Endothelial cell (in vitro differentiated cells): Measurements from ENCODE around the gene CEP128. TPM values are rescaled to one million over a fixed set of nuclear protein-coding genes. Genes with fewer than 3 reads are reported as not detected.
A peak's percentile ranks its signal among the peaks of the same experiment; 100 is the strongest.

Source experiments
- DNase-seq: peaks from one replicate; pipeline ENCODE4 v3.0.0; 2021; ENCODE audit warnings: low spot score
- H3K27ac Mint-ChIP-seq: one replicate; pipeline ENCODE4 v1.8.0; 2021; ENCODE audit warnings: mixed read lengths, inconsistent platforms; ENCODE audit not compliant: unreplicated experiment
- H3K27me3 Mint-ChIP-seq: one replicate; pipeline ENCODE4 v1.8.0; 2021; ENCODE audit warnings: mild to moderate bottlenecking, moderate library complexity, mixed read lengths, inconsistent platforms; ENCODE audit not compliant: unreplicated experiment
- H3K36me3 Mint-ChIP-seq: one replicate; pipeline ENCODE4 v1.8.0; 2021; ENCODE audit warnings: mild to moderate bottlenecking, low read depth, mixed read lengths, inconsistent platforms; ENCODE audit not compliant: unreplicated experiment
- H3K4me1 Mint-ChIP-seq: one replicate; pipeline ENCODE4 v1.8.0; 2021; ENCODE audit warnings: mild to moderate bottlenecking, mixed read lengths, inconsistent platforms; ENCODE audit not compliant: unreplicated experiment
- H3K4me3 Mint-ChIP-seq: one replicate; pipeline ENCODE4 v1.8.0; 2021; ENCODE audit warnings: mild to moderate bottlenecking, mixed read lengths, inconsistent platforms; ENCODE audit not compliant: unreplicated experiment
- H3K9me3 Mint-ChIP-seq: one replicate; pipeline ENCODE4 v1.8.0; 2021; ENCODE audit warnings: mixed read lengths, inconsistent platforms; ENCODE audit not compliant: unreplicated experiment
- total RNA-seq: library from RNA; stranded (reverse); fragmentation: NEBNext Ultra II Directional; extraction: Animal tissue kit (Norgen Biotek cat#: 25700); gene quantifications from one replicate; pipeline ENCODE4 v1.2.1, GENCODE V29; 2021; ENCODE audit not compliant: unreplicated experiment
- TF ChIP-seq, protein P1 (sequence below): fragments of 200-600 bp; sonication (generic); IDR thresholded peaks from one replicate; pipeline ENCODE4 v1.5.0; 2021; ENCODE audit warnings: antibody characterized with exemption; ENCODE audit not compliant: unreplicated experiment

CEP128 gene
- total RNA-seq, 1 donor from 2014 or later, result 10.4 TPM

- no peaks in the 10 kb centered on the region for H3K36me3 Mint-ChIP-seq
- TF ChIP-seq, protein P1, sequence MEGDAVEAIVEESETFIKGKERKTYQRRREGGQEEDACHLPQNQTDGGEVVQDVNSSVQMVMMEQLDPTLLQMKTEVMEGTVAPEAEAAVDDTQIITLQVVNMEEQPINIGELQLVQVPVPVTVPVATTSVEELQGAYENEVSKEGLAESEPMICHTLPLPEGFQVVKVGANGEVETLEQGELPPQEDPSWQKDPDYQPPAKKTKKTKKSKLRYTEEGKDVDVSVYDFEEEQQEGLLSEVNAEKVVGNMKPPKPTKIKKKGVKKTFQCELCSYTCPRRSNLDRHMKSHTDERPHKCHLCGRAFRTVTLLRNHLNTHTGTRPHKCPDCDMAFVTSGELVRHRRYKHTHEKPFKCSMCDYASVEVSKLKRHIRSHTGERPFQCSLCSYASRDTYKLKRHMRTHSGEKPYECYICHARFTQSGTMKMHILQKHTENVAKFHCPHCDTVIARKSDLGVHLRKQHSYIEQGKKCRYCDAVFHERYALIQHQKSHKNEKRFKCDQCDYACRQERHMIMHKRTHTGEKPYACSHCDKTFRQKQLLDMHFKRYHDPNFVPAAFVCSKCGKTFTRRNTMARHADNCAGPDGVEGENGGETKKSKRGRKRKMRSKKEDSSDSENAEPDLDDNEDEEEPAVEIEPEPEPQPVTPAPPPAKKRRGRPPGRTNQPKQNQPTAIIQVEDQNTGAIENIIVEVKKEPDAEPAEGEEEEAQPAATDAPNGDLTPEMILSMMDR, result no peak
- no peak overlapping the region for H3K4me3 Mint-ChIP-seq
- no peaks in the 10 kb centered on the region for H3K9me3 Mint-ChIP-seq
- no peak for DNase-seq
- H3K27me3 Mint-ChIP-seq, result no peaks in the 10 kb centered on the region
- H3K4me1 Mint-ChIP-seq, result peaks cover 6% of the 10 kb centered on the region
- H3K27ac Mint-ChIP-seq, result no peak overlapping the region
Observed at GRCh38 chr14:80698974-80699373, 242.6 kb downstream of the CEP128 start.

DNA sequence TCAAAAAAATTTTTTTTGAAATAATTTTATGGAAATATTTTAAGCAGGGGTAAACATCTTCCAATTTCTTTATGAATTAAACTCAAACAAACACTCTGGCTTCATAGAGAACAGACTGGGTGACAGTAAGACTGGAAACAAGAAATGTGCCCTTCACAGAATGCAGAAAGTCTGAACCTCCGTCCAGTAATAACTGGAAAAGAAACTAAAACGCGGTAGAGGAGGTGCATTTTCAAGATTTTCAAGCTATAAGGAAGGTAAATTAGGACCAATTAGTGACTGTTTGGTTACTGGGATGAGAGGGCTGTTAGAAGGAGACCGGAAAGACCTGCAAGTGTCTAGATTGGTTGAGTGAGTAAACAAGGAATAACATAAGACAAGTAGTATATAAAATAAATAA is 245.7 kb downstream of the CEP128 start:
- Mint-ChIP-seq H3K27ac (no peak overlapping the region), H3K4me1 (peaks cover 2% of the 10 kb centered on the region), H3K27me3 (no peaks in the 10 kb centered on the region), H3K4me3 (no peak overlapping the region), H3K36me3 (no peaks in the 10 kb centered on the region), H3K9me3 (no peaks in the 10 kb centered on the region)
- no peak for DNase-seq
- TF ChIP-seq, protein P1, result no peak

DNA sequence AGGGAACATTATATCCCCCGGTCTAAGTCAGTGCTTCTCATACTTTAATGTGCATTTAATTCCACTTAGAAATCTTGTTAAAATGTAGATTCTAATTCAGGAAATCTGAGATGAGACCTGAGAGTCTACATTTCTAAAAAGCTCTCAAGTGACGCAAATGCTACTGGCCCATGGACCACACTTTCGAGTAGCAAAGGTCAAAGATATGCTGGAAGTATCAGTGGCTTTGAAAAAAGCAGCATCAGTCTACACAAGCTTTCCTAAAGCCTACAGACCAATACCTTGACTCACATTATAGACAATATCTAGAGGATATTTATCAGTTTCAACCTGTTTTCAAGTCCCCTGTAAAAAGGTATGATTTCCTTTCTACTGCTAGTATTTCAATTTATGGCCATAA is 248.6 kb downstream of the CEP128 start:
- TF ChIP-seq, protein P1, result no peak
- no peak overlapping the region for H3K4me3 Mint-ChIP-seq
- H3K27me3 Mint-ChIP-seq, result no peaks in the 10 kb centered on the region
- no peak for DNase-seq
- no peaks in the 10 kb centered on the region for H3K9me3 Mint-ChIP-seq
- H3K36me3 Mint-ChIP-seq, result no peaks in the 10 kb centered on the region
- H3K4me1 Mint-ChIP-seq, result no peaks in the 10 kb centered on the region
- H3K27ac Mint-ChIP-seq, result no peak overlapping the region

GRCh38 chr14:80681651-80682050 is 259.9 kb downstream of the CEP128 start:
- Mint-ChIP-seq H3K27me3 (no peaks in the 10 kb centered on the region), H3K36me3 (peaks cover 17% of the 10 kb centered on the region), H3K27ac (no peak overlapping the region), H3K4me1 (no peaks in the 10 kb centered on the region), H3K4me3 (peak overlapping the region; percentile 52), H3K9me3 (no peaks in the 10 kb centered on the region)
- no peak for DNase-seq
- TF ChIP-seq, protein P1, result no peak

- Mint-ChIP-seq H3K36me3 (peaks cover 17% of the 10 kb centered on the region), H3K4me1 (no peaks in the 10 kb centered on the region), H3K27ac (no peak overlapping the region), H3K9me3 (no peaks in the 10 kb centered on the region), H3K27me3 (no peaks in the 10 kb centered on the region), H3K4me3 (no peak overlapping the region)
- TF ChIP-seq, protein P1, result no peak
- DNase-seq, result no peak
Observed at GRCh38 chr14:80679273-80679672, 262.3 kb downstream of the CEP128 start.
